Measurements from ENCODE around the gene FECH. TPM values are rescaled to one million over a fixed set of nuclear protein-coding genes. Genes with fewer than 3 reads are reported as not detected.

Gene FECH
- total RNA-seq, 1 donor from 2014 or later, result 25.8 TPM

DNA sequence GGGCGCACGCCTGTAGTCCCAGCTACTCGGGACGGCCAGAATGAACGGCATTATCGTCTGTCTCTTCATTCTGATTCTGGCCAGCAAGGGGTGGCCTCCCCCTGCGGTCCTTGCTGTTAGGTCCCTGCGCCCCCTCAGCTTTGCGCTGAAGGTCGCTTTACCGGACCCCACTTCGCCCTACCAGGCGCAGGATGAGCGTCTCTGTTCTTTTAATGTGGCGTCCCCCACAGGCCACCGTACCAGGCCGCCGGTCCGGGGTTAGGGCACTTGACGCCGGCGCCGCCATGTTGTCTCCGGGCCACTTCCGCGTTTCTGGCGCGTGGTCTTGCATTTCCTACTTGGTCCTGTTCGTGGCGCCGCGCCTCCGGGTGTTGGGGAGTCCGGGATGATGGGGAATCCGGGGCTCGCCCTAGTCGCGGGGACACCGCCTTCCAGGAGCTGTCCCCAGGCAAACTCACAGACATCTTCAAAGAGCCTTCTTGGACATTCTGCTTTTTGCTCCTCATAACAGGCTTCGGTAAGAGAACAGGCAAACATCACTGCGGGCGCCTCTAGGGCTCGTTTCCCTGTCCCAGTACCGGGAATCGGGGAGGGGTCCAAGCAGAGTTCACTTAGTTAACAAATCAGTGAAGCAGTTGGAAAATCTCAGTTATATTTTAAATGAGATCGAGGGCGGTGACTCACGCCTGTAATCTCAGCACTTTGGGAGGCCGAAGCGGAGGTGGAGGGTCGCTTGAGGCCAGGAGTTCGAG lies 43.7 kb upstream of the FECH start:
- Mint-ChIP-seq H3K36me3 (ENCODE audit: insufficient read depth) (peaks cover 4% of the 10 kb centered on the region), H3K27ac (peak overlapping the region; percentile 95), H3K9me3 (ENCODE audit: low read depth) (no peaks in the 10 kb centered on the region), H3K27me3 (no peaks in the 10 kb centered on the region), H3K4me3 (ENCODE audit: low read depth) (peak overlapping the region; percentile 93), H3K4me1 (ENCODE audit: low read depth) (peaks cover 6% of the 10 kb centered on the region)
- DNase-seq (ENCODE audit: low spot score, unreplicated experiment), result peak; percentile 78
- TF ChIP-seq, protein P1, sequence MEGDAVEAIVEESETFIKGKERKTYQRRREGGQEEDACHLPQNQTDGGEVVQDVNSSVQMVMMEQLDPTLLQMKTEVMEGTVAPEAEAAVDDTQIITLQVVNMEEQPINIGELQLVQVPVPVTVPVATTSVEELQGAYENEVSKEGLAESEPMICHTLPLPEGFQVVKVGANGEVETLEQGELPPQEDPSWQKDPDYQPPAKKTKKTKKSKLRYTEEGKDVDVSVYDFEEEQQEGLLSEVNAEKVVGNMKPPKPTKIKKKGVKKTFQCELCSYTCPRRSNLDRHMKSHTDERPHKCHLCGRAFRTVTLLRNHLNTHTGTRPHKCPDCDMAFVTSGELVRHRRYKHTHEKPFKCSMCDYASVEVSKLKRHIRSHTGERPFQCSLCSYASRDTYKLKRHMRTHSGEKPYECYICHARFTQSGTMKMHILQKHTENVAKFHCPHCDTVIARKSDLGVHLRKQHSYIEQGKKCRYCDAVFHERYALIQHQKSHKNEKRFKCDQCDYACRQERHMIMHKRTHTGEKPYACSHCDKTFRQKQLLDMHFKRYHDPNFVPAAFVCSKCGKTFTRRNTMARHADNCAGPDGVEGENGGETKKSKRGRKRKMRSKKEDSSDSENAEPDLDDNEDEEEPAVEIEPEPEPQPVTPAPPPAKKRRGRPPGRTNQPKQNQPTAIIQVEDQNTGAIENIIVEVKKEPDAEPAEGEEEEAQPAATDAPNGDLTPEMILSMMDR (IDR thresholded peaks at IDR 0.05; ENCODE audit: unreplicated experiment), result peak; percentile 72

DNA sequence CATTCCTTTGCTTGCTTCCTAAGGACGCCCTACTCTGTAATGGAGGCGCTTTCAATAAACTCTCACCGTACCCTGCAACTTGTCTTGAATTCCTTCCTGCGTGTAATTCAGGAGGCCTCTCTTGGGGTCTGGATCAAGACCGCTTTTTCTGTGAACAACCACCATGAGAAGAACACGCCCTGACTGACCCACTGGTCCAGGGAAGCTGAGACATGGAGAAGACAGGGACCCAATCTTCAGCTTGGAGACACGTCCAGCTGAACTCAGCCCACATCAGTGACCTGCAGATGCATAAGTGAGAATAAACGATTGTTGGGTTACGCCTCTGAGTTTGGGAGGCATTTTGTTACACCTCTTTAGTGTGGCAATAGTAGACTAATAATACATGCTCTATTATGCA lies 42.9 kb upstream of the FECH start:
- TF ChIP-seq, protein P1 (IDR thresholded peaks at IDR 0.05; ENCODE audit: unreplicated experiment), result no peak
- Mint-ChIP-seq H3K36me3 (ENCODE audit: insufficient read depth) (peaks cover 3% of the 10 kb centered on the region), H3K9me3 (ENCODE audit: low read depth) (no peaks in the 10 kb centered on the region), H3K4me1 (ENCODE audit: low read depth) (peaks cover 6% of the 10 kb centered on the region), H3K4me3 (ENCODE audit: low read depth) (peak overlapping the region; percentile 93), H3K27me3 (no peaks in the 10 kb centered on the region), H3K27ac (no peak overlapping the region)
- DNase-seq (ENCODE audit: low spot score, unreplicated experiment), result no peak

DNA sequence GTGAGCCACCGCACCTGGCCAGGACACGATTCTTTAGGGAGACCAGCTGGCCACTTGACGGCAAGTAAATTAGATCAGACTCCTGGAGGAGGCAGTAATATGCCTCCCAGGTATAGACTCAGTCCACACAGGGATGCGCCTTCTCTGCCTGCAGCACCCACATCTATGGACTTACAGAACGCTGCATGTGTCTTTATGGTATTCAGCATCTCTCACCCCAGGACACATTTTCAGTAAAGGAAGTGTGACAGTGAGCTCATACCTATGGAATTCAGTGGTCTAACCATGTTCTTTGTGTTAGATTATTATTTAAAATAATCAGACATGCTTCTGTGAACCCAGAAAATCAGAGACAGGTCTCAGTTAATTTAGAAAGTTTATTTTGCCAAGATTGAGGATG lies 41.0 kb upstream of the FECH start:
- H3K4me3 Mint-ChIP-seq (ENCODE audit: low read depth), result peak overlapping the region; percentile 11
- no peak for DNase-seq (ENCODE audit: low spot score, unreplicated experiment)
- TF ChIP-seq, protein P1 (IDR thresholded peaks at IDR 0.05; ENCODE audit: unreplicated experiment), result no peak
- no peak overlapping the region for H3K27ac Mint-ChIP-seq
- no peaks in the 10 kb centered on the region for H3K9me3 Mint-ChIP-seq (ENCODE audit: low read depth)
- peaks cover 2% of the 10 kb centered on the region for H3K36me3 Mint-ChIP-seq (ENCODE audit: insufficient read depth)
- no peaks in the 10 kb centered on the region for H3K27me3 Mint-ChIP-seq
- peaks cover 6% of the 10 kb centered on the region for H3K4me1 Mint-ChIP-seq (ENCODE audit: low read depth)

DNA sequence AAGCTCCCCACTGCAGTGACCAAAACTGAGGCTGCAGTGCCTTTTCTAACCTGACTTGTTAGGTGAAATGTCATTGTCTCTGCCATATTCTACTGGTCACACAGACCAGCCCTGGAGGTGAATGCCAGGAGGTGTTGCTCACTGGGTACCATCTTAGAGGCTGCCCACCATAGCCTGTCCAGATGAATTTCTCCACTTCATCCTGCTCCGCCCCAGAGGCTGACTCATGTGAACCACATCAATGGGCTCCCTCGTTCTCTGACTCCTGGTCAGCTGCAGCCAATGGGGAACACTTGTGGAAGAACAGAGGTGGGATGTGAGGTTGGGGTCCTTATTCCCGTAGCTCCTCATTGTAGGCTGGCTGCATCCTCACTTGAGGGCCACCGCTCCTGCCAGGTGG lies 38.5 kb upstream of the FECH start:
- DNase-seq (ENCODE audit: low spot score, unreplicated experiment), result no peak
- Mint-ChIP-seq H3K27me3 (no peaks in the 10 kb centered on the region), H3K4me1 (ENCODE audit: low read depth) (peaks cover 10% of the 10 kb centered on the region), H3K36me3 (ENCODE audit: insufficient read depth) (no peaks in the 10 kb centered on the region), H3K4me3 (ENCODE audit: low read depth) (no peak overlapping the region), H3K27ac (no peak overlapping the region), H3K9me3 (ENCODE audit: low read depth) (no peaks in the 10 kb centered on the region)
- TF ChIP-seq, protein P1 (IDR thresholded peaks at IDR 0.05; ENCODE audit: unreplicated experiment), result no peak

DNA sequence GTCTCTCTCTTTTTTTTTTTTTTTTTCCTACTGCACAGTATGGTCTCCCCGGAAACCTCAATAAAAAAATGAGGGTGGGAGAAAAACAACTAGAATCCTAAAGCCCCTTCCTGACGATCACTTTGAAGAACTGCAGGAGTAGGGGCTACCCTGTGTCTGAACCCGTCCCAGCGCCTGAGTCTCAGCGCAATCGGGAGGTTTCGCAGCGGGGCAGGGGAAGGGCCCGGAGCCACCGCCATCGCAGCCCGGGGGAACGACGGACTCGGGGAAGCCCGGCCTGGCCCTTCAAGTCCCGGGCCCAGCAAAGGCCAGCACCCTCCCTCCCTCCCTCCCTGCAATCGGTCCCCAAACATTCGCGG lies 34.7 kb upstream of the FECH start:
- no peaks in the 10 kb centered on the region for H3K9me3 Mint-ChIP-seq (ENCODE audit: low read depth)
- peaks cover 10% of the 10 kb centered on the region for H3K4me1 Mint-ChIP-seq (ENCODE audit: low read depth)
- TF ChIP-seq, protein P1 (IDR thresholded peaks at IDR 0.05; ENCODE audit: unreplicated experiment), result no peak
- H3K27ac Mint-ChIP-seq, result peak overlapping the region; percentile 99
- no peaks in the 10 kb centered on the region for H3K27me3 Mint-ChIP-seq
- H3K36me3 Mint-ChIP-seq (ENCODE audit: insufficient read depth), result peaks cover 10% of the 10 kb centered on the region
- H3K4me3 Mint-ChIP-seq (ENCODE audit: low read depth), result peak overlapping the region; percentile 92
- DNase-seq (ENCODE audit: low spot score, unreplicated experiment), result no peak
